ENCODE results near the gene SLC2A3.
"Not testable (repeated sequence)": the region's sequence is repeated elsewhere in the genome, so short reads cannot be mapped to it uniquely, and the experiment has no call there.

Gene SLC2A3

DNA sequence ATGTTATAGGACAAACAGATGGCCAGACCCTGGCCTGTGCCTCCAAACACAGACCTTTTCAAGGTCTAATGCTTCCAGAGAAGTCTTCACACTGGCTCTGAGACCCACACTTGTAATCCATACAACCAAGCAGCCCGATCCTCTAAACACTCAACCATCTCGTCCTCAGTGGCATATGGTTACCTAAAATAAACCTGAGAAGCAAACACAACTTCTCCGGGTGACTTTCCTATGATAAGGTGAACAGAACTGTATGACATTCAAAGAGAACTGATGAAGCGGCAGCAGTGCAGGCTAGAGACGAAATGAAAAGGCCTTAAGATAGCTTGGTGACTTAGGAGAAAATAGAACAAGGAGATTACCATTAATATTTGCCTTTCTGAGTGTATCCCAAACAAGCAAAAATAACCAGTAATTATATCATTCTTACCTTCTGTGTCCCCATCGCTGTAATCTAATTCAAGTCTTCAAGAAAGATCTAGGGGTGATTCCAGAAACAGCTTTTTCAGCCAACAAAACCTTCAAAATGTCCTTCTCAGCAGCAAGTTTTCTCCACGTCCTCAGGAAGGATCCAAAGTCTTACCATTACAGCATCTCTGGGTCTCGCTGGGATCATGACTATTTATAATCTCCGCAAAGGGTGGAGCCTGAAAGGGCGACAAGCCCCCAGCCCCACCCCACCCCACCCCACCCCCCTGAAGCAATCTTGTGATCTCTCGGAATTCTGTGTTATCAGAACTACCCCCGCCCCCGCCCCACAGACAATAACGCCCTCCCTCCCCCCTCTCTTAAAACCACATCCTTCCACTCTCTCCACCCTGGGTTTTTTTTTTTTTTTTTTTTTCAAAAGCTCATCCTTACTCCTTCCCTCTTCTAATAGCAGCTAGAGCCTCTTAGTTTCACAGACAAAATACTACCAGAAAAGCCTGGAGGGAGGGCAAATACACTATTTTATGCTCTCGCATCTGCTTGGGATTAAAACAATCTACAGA lies at the start of gene SLC2A3:
Gene SLC2A3 (minus strand): TSS at position 598 of the 992 bp plus-strand sequence. CDS start 153 bp downstream, at position 445.
- in situ Hi-C loops (cut with HindIII; ENCODE audit: low pct_unique_long_range_greater_than_20kb, low sequenced_read_pairs), result no loop called here

DNA sequence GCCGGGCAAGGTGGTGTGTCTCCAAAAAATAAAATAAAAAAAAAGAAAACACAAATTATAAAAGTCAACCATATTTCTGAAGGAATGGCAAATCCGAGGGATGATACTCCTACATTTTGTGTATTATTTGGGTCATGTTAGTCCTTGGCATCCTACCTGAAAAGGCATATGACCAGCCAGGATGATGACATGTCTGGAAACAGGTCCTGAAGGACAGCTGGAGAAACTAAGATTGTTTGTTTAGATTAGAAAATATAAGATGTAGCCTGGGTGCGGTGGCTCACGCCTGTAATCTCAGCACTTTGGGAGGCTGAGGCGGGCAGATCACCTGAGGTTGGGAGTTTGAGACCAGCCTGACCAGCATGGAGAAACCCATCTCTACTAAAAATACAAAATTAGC lies 48.9 kb upstream of the SLC2A3 start:
- in situ Hi-C loops (cut with HindIII; ENCODE audit: low pct_unique_long_range_greater_than_20kb, low sequenced_read_pairs), result no loop called here
- no peak for DNase-seq (ENCODE audit: low read depth in 1 of 2, low spot score in 1 of 2)
- no peak for TF ChIP-seq JUND (IDR thresholded peaks at IDR 0.05; ENCODE audit: low read depth)

More for the DNA sequence above, at the start of gene SLC2A3:
- no peak for TF ChIP-seq JUND (IDR thresholded peaks at IDR 0.05; ENCODE audit: low read depth)
- no peak for DNase-seq (ENCODE audit: low read depth in 1 of 2, low spot score in 1 of 2)

DNA sequence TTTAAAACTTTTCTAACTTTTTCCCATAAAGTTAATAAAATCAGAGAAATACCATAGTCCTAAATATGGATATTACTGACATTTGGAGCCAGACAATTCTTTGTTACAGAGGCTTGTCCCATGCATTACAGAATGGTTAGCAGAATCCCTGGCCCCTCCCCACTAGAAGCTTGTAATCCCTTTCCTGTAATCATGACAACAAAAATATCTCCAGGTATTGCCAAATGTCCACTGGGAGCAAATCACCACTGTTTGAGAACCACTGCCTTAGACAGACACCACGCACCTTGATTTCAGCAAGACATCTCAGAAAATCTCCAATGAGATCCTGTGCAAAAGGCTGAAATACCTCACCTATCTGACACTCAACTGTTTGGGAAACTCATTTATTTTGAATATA lies 47.5 kb upstream of the SLC2A3 start:
- DNase-seq (ENCODE audit: low read depth in 1 of 2, low spot score in 1 of 2); in situ Hi-C loops (cut with HindIII; ENCODE audit: low pct_unique_long_range_greater_than_20kb, low sequenced_read_pairs): not testable (repeated sequence)

DNA sequence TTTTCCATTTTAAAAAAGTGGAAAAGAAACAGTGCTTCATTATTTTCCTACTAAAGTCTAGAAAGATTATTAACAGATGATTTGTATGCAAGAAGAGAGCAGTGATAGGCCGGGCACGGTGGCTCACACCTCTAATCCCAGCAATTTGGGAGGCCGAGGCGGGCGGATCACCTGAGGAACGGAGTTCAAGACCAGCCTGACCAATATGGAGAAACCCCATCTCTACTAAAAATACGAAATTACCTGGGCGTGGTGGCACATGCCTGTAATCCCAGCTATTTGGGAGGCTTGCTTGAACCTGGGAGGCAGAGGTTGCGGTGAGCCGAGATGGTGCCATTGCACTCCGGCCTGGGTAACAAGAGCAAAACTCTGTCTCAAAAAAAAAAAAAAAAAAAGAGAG lies 47.0 kb upstream of the SLC2A3 start:
- DNase-seq (ENCODE audit: low read depth in 1 of 2, low spot score in 1 of 2); in situ Hi-C loops (cut with HindIII; ENCODE audit: low pct_unique_long_range_greater_than_20kb, low sequenced_read_pairs): not testable (repeated sequence)

DNA sequence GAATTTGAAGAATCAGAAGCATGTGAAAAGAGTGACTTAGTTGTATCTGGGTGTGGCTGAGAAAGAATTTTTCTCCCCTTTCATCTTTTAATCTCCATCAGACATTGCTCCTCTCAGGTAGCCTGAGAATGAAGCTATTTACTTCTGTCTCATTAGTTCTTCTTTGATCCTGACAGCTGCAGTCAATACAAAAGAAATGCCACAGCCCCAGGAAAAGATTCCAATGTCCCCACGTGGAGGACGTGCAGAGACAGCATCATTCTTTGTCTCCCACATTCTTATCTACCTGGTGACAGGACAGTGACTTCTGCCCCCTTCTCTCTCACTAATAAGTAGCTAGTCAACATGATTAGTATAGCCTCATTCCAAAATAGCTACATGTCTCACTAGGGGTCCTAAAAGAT lies 46.3 kb upstream of the SLC2A3 start:
- DNase-seq (ENCODE audit: low read depth in 1 of 2, low spot score in 1 of 2); in situ Hi-C loops (cut with HindIII; ENCODE audit: low pct_unique_long_range_greater_than_20kb, low sequenced_read_pairs): not testable (repeated sequence)

DNA sequence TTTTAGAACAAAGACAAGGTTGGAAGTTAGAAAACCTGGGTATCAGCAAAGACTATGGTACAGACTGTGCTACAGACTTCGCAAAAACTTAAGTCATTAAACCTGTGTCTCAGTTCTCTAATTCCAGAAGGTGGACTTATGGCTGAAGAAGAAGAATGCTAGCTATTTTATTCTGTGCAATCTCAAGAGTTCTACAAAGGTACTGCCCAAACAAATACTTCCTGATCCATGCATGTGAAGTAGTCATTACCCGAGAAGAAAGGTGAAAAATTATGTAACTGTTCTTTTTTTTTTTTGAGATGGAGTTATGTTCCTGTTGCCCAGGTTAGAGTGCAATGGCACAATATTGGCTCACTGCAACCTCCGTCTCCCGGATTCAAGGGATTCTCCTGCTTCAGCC lies 45.5 kb upstream of the SLC2A3 start:
- in situ Hi-C loops (cut with HindIII; ENCODE audit: low pct_unique_long_range_greater_than_20kb, low sequenced_read_pairs), result no loop called here
- TF ChIP-seq JUND (IDR thresholded peaks at IDR 0.05; ENCODE audit: low read depth), result no peak

DNA sequence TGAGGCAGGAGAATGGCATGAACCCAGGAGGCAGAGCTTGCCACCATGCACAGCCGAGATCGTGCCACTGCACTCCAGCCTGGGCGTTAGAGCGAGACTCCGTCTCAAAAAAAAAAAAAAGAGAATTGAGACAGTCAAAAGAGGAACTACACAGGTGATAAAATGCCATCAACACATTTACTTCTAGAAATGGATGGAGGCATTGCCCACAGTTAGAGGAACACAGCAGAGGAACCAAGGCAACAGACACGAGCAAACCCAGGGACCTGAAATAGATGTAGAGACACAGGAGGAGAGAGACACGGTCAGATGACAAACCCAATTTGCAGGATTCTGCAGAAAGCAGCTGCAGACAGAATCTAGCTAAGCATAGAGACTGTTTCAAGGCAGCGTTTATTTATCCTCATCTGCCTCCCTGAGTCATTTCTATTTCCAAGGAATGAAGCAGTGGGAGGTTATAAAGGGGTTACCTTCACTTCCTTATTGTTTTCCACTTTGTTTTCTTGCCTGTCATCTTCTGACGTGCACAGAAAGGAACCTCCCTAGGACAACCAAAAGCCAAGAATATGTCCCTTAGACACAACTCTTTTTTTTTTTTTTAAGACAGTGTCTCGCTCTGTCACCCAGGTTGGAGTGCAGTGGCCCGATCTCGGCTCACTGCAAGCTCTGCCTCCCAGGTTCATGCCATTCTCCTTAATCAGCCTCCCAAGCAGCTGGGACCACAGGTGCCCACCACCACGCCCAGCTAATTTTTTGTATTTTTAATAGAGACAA lies 41.6 kb upstream of the SLC2A3 start:
- in situ Hi-C loops (cut with HindIII; ENCODE audit: low pct_unique_long_range_greater_than_20kb, low sequenced_read_pairs); DNase-seq (ENCODE audit: low read depth in 1 of 2, low spot score in 1 of 2): not testable (repeated sequence)

More for the DNA sequence above, 45.5 kb upstream of the SLC2A3 start:
- no peak for DNase-seq (ENCODE audit: low read depth in 1 of 2, low spot score in 1 of 2)

DNA sequence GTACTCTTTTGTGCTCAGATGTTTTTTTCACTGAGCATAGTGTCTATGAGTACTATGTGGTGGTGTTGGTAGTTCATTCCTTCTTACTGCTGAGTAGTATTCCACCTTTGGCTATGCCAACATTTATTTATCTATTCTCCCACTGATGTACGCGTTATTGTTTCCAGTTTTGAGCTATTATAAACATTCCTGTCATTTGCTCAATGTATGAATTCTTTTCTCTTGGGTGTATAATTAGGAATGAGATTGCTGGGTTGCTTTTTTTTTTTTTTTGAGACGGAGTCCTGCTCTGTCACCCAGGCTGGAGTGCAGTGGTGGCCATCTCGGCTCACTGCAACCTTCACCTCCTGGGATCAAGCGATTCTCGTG lies 37.5 kb upstream of the SLC2A3 start:
- DNase-seq (ENCODE audit: low read depth in 1 of 2, low spot score in 1 of 2), result no peak
- in situ Hi-C loops (cut with HindIII; ENCODE audit: low pct_unique_long_range_greater_than_20kb, low sequenced_read_pairs), result no loop called here
- TF ChIP-seq JUND (IDR thresholded peaks at IDR 0.05; ENCODE audit: low read depth), result no peak

DNA sequence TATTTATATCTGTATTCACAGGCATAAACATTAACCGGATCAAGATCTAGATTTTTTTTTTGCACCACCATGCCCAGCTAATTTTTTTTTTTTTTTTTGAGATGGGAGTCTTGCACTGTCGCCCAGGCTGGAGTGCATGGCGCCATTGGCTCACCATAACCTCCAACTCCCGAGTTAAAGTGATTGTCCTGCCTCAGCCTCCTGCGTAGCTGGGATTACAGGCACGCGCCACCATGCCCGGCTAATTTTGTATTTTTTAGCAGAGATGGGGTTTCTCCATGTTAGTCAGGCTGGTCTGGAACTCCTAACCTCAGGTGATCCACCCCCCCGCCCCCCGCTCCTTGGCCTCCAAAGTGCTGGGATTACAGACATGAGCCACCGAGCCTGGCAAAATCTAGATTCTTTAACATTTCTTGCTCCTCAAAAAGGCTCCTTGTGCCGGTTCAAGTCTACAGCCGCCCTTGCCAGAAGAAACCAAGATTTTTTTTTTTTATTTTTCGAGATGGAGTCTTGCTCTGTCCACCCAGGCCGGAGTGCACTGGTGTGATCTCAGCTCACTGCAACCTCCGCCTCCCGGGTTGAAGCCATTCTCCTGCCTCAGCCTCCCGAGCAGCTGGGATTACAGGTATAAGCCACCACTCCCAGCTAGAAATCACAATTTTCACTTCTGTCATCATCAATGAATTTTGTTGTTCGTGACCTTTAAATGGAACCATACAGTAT lies 36.9 kb upstream of the SLC2A3 start:
- DNase-seq (ENCODE audit: low read depth in 1 of 2, low spot score in 1 of 2), result no peak
- in situ Hi-C loops (cut with HindIII; ENCODE audit: low pct_unique_long_range_greater_than_20kb, low sequenced_read_pairs), result no loop called here
- TF ChIP-seq JUND (IDR thresholded peaks at IDR 0.05; ENCODE audit: low read depth), result no peak

DNA sequence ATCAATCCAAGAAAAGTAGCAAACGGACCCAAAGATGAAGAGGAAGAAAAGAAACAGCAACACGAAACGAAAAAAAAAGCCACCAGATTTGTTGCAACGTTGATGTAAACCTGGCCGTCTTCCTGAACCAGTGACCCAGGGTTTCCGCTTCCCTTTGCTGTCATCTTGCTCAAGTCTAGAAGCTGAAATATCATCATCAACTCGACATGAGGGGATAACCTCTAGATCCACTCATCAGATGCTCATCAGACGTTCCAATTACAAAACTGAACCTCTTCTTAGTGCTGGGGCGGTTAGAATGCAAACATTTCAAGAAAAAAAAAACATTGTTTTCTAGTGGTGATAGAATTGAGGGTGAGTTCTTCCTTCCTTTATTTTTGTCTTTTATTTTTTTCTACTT lies 36.3 kb upstream of the SLC2A3 start:
- DNase-seq (ENCODE audit: low read depth in 1 of 2, low spot score in 1 of 2); in situ Hi-C loops (cut with HindIII; ENCODE audit: low pct_unique_long_range_greater_than_20kb, low sequenced_read_pairs): not testable (repeated sequence)

DNA sequence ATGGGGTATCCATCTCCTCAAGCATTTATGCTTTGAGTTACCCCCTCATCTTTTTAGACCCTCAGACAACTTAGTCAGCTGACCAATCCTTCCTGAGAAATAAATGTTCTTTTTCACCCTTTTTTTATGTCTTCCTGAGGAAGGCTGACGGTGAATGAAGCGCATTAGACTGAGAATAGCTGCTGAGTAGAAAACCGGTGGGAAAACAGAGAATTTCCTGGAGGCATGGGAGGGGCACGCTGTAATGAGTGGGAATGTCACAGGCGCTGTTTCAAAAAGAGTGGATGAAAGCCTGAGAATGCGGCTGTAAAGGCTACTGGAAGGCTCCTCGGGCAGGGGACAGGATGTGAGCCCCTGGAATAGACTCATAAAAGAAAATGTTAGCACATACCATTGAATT lies 35.8 kb upstream of the SLC2A3 start:
- in situ Hi-C loops (cut with HindIII; ENCODE audit: low pct_unique_long_range_greater_than_20kb, low sequenced_read_pairs); DNase-seq (ENCODE audit: low read depth in 1 of 2, low spot score in 1 of 2): not testable (repeated sequence)

DNA sequence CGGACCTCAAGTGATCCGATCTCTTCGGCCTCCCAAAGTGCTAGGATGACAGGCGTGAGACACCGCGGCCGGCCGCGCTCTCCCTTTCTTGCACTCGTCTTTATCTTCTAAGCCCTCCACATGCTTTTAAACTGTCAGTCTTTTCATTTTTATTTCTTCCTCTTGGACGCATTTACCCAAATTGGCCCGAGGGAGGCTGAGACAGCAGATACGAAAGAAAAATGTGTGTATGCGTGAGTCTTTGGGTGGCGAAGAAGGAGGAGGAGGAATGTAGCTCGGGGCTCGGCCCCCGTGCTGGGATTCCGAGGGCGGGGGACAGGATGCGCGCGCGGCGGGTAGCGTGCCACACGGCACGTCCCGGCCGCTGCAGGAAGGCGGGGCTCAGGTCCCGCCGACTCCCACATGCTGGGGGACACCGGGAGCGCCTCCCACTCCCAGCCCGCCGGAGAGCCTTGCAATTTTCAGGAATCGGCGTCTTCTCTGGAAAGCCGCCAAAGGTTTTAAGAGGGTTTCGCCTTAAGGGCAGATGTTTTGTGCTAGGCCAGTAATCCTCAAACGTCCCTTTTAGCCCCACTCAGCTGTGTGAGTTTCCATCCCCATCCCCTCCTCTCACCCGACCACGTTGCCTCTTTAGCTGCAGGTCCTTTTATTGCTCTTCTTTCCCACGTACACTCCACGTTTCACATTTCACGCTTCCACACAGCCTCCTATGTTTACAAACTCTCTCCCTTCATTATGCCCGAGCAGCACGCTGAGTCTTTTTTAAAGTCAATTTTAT lies 34.7 kb upstream of the SLC2A3 start:
- in situ Hi-C loops (cut with HindIII; ENCODE audit: low pct_unique_long_range_greater_than_20kb, low sequenced_read_pairs), result no loop called here
- TF ChIP-seq JUND (IDR thresholded peaks at IDR 0.05; ENCODE audit: low read depth), result no peak
- peak; percentile 23 to 78 for DNase-seq (ENCODE audit: low read depth in 1 of 2, low spot score in 1 of 2)

Data from T47D (cell line).